K562 (cell line): Measurements from ENCODE around the gene ARFGEF2.

Experiments
- HNRNPLL ChIP-seq: fragments of 200-400 bp; formaldehyde crosslinking; IDR thresholded peaks from 2 replicates; pipeline ENCODE4 v1.6.1; 2017; ENCODE audit warnings: low read length, low read depth, mild to moderate bottlenecking; ENCODE audit not compliant: poor library complexity, severe bottlenecking
- POLR2A ChIP-seq: fragments of 450-650 bp; conservative IDR thresholded peaks from 2 replicates; pipeline ENCODE4 v1.6.1; 2016
- ZNF696 ChIP-seq: fragments of 250-450 bp; sonication (Bioruptor Pico); conservative IDR thresholded peaks from 2 replicates; pipeline ENCODE4 v1.4.0; 2020; ENCODE audit warnings: mild to moderate bottlenecking, moderate library complexity
- TF ChIP-seq, protein P1 (sequence below): conservative IDR thresholded peaks from 2 replicates; pipeline ENCODE4 v1.6.1; 2011; ENCODE audit warnings: low read depth, mild to moderate bottlenecking, low read length; ENCODE audit not compliant: control insufficient read depth

DNA sequence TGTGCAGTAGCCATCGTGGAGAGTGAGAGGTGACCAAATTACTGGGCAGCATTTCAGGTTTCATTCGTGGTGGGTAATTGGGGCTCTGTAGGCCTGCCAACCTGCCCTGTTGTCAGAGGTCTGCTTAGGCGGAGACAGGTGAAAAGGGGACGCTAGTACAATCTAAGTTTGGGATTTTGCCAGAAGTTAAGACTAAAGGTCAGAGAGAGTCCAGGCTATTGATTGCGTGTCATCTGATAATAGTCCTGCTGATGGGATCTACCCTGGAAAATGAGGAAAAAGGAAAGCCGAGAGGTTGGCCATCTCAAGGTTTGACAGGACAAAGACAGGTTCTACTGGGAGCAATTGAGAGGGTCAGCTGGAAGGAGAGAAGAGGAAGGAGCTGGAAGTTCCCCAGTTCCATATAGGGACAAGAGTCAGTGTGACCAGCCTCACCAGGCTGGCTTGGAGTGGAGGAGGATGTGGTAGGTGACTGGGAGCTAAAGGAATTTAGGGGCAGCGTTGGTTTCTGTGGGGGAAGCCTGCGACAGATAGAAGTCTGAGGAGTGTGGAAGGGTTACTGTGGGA, 10.9 kb downstream of the ARFGEF2 start:
- TF ChIP-seq HNRNPLL: no peak
- no peak for TF ChIP-seq ZNF696 (CRISPR knock-in tag)
- TF ChIP-seq, protein P1, sequence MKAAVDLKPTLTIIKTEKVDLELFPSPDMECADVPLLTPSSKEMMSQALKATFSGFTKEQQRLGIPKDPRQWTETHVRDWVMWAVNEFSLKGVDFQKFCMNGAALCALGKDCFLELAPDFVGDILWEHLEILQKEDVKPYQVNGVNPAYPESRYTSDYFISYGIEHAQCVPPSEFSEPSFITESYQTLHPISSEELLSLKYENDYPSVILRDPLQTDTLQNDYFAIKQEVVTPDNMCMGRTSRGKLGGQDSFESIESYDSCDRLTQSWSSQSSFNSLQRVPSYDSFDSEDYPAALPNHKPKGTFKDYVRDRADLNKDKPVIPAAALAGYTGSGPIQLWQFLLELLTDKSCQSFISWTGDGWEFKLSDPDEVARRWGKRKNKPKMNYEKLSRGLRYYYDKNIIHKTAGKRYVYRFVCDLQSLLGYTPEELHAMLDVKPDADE: no peak
- no peak for TF ChIP-seq POLR2A
